Hepatocyte (in vitro differentiated cells): ENCODE data around the gene DMAC2. TPM values are rescaled to one million over a fixed set of nuclear protein-coding genes. Genes with fewer than 3 reads are reported as not detected.
"Not testable (repeated sequence)": the region's sequence is repeated elsewhere in the genome, so short reads cannot be mapped to it uniquely, and the experiment has no call there.

Experiments used
- DNase-seq: peaks from one replicate; pipeline ENCODE4 v3.0.0-alpha.2; 2016; ENCODE audit warnings: low spot score
- H2AFZ ChIP-seq: fragments of 200-600 bp; sonication (generic); 2 replicates; pipeline ENCODE4 v1.6.0; 2016; ENCODE audit warnings: antibody characterized with exemption, mild to moderate bottlenecking
- H3K27ac ChIP-seq: fragments of 200-600 bp; sonication (generic); 2 replicates; pipeline ENCODE4 v1.5.1; 2016; ENCODE audit warnings: mild to moderate bottlenecking
- H3K27me3 ChIP-seq: fragments of 200-600 bp; sonication (generic); 2 replicates; pipeline ENCODE4 v1.6.1; 2016
- H3K36me3 ChIP-seq: fragments of 200-600 bp; sonication (generic); replicated peaks from 2 replicates; pipeline ENCODE4 v1.5.1; 2016; ENCODE audit warnings: low read depth; ENCODE audit not compliant: insufficient read depth
- H3K4me1 ChIP-seq: fragments of 200-600 bp; sonication (generic); 2 replicates; pipeline ENCODE4 v1.5.1; 2016; ENCODE audit warnings: mild to moderate bottlenecking, moderate library complexity; ENCODE audit not compliant: insufficient read depth
- H3K4me2 ChIP-seq: fragments of 200-600 bp; sonication (generic); 2 replicates; pipeline ENCODE4 v1.6.0; 2016
- H3K4me3 ChIP-seq: fragments of 200-600 bp; sonication (generic); 2 replicates; pipeline ENCODE4 v1.5.1; 2016; ENCODE audit warnings: mild to moderate bottlenecking
- H3K79me2 ChIP-seq: fragments of 200-600 bp; sonication (generic); 2 replicates; pipeline ENCODE4 v1.6.0; 2017; ENCODE audit warnings: mild to moderate bottlenecking
- H3K9me2 ChIP-seq: fragments of 200-600 bp; sonication (generic); replicated peaks from 2 replicates; pipeline ENCODE4 v1.6.0; 2017; ENCODE audit warnings: mild to moderate bottlenecking; ENCODE audit not compliant: insufficient read depth
- H3K9me3 ChIP-seq: fragments of 200-600 bp; sonication (generic); 2 replicates; pipeline ENCODE4 v1.5.1; 2016; ENCODE audit warnings: low read depth, mild to moderate bottlenecking
- H4K20me1 ChIP-seq: fragments of 200-600 bp; sonication (generic); 2 replicates; pipeline ENCODE4 v1.6.0; 2016; ENCODE audit warnings: mild to moderate bottlenecking; ENCODE audit not compliant: insufficient read depth, poor library complexity, severe bottlenecking
- CTCF ChIP-seq: fragments of 200-600 bp; sonication (generic); IDR thresholded peaks from 2 replicates; pipeline ENCODE4 v1.5.1; 2016; ENCODE audit warnings: antibody characterized with exemption, mild to moderate bottlenecking; ENCODE audit not compliant: poor library complexity
- EZH2 ChIP-seq: fragments of 200-600 bp; sonication (generic); IDR thresholded peaks from 2 replicates; pipeline ENCODE4 v1.6.1; 2016; ENCODE audit warnings: antibody characterized with exemption, mild to moderate bottlenecking, borderline replicate concordance
- EZH2phosphoT487 ChIP-seq: fragments of 200-600 bp; sonication (generic); IDR thresholded peaks from one replicate; pipeline ENCODE4 v1.6.1; 2018; ENCODE audit warnings: antibody characterized with exemption, mild to moderate bottlenecking, low read depth, moderate library complexity; ENCODE audit not compliant: unreplicated experiment, severe bottlenecking
- WGBS: methylation state at CpG from one replicate; pipeline ENCODE4 v1.1.6; 2016; ENCODE audit warnings: low lambda C conversion rate; ENCODE audit errors: missing lambda C conversion rate; 5-methylcytosine and 5-hydroxymethylcytosine counted together
- polyA plus RNA-seq: library from polyadenylated mRNA; unstranded; fragments of >200 nt; fragmentation: Nextera tagmentation; extraction: Ambion mirVana; gene quantifications from 2 replicates; pipeline ENCODE4 v1.2.1, GENCODE V29; 2016
- total RNA-seq: library from RNA; depleted of rRNA; stranded (reverse); fragments of >200 nt; gene quantifications from 2 replicates; pipeline ENCODE4 v1.2.3, GENCODE V29; 2014

The DMAC2 gene
- total RNA-seq (54.7 and 62.0 TPM in 2 replicates), polyA plus RNA-seq (63.9 and 66.8 TPM in 2 replicates)

- H3K4me1 ChIP-seq: no peaks in the 10 kb centered on the region
- H3K79me2 ChIP-seq: peaks cover 10% of the 10 kb centered on the region
- no peaks in the 10 kb centered on the region for H4K20me1 ChIP-seq
- no peaks in the 10 kb centered on the region for H3K9me3 ChIP-seq
- H3K4me3 ChIP-seq: peak within 1 kb of the TSS; percentile 64
- 4% methylated on average over 40 of the region's 40 CpGs for WGBS
- peak within 1 kb of the TSS; percentile 78 for H3K4me2 ChIP-seq
- peak within 1 kb of the TSS; percentile 96 for H3K27ac ChIP-seq
- H3K27me3 ChIP-seq: no peaks in the 10 kb centered on the region
- H2AFZ ChIP-seq: peak within 1 kb of the TSS; percentile 80
- no peaks in the 10 kb centered on the region for H3K9me2 ChIP-seq
- no peaks in the 10 kb centered on the region for H3K36me3 ChIP-seq
- no peak for TF ChIP-seq EZH2phosphoT487
- no peak for TF ChIP-seq EZH2
- peak; percentile 54 for TF ChIP-seq CTCF
- DNase-seq: peak; percentile 99
Observed at GRCh38 chr19:41439441-41440222, at the start of gene DMAC2. TSS of gene DMAC2 (minus strand) at chr19:41439912. CDS start at chr19:41439899, 13 bp downstream.

- not testable (repeated sequence) for H3K4me3 ChIP-seq, H4K20me1 ChIP-seq, DNase-seq, H3K4me1 ChIP-seq, H3K27ac ChIP-seq, H3K4me2 ChIP-seq, H3K27me3 ChIP-seq, H3K9me2 ChIP-seq, H2AFZ ChIP-seq, H3K9me3 ChIP-seq, H3K36me3 ChIP-seq, H3K79me2 ChIP-seq
- WGBS: 80% methylated on average over 4 of the region's 4 CpGs
Observed at GRCh38 chr19:41486953-41487352, 47.2 kb upstream of the DMAC2 start.

- TF ChIP-seq EZH2: no peak
- no peak for TF ChIP-seq CTCF
- TF ChIP-seq EZH2phosphoT487: no peak
- H3K9me3 ChIP-seq: no peaks in the 10 kb centered on the region
- WGBS: 76% methylated on average over 4 of the region's 4 CpGs
- no peak overlapping the region for H2AFZ ChIP-seq
- H3K4me1 ChIP-seq: no peaks in the 10 kb centered on the region
- no peaks in the 10 kb centered on the region for H3K9me2 ChIP-seq
- H3K4me2 ChIP-seq: no peak overlapping the region
- H3K27me3 ChIP-seq: no peaks in the 10 kb centered on the region
- no peaks in the 10 kb centered on the region for H3K79me2 ChIP-seq
- H3K36me3 ChIP-seq: no peaks in the 10 kb centered on the region
- no peak for DNase-seq
- H3K27ac ChIP-seq: no peak overlapping the region
- no peaks in the 10 kb centered on the region for H4K20me1 ChIP-seq
- H3K4me3 ChIP-seq: no peak overlapping the region
Observed at GRCh38 chr19:41484822-41485221, 45.1 kb upstream of the DMAC2 start.

GRCh38 chr19:41480336-41480735 is 40.6 kb upstream of the DMAC2 start:
- Histone ChIP-seq H3K27ac (no peak overlapping the region), H3K9me2 (no peaks in the 10 kb centered on the region), H3K4me3 (no peak overlapping the region), H3K4me2 (no peak overlapping the region), H2AFZ (no peak overlapping the region), H3K4me1 (no peaks in the 10 kb centered on the region), H4K20me1 (no peaks in the 10 kb centered on the region), H3K9me3 (no peaks in the 10 kb centered on the region), H3K79me2 (no peaks in the 10 kb centered on the region), H3K27me3 (no peaks in the 10 kb centered on the region), H3K36me3 (no peaks in the 10 kb centered on the region)
- 75% methylated on average over 12 of the region's 12 CpGs for WGBS
- TF ChIP-seq CTCF (no peak), EZH2phosphoT487 (no peak), EZH2 (no peak)
- no peak for DNase-seq
